Liver (tissue), 9 donors: ENCODE results near the gene CDH23. TPM values are rescaled to one million over a fixed set of nuclear protein-coding genes. Genes with fewer than 3 reads are reported as not detected.

Experiments used
- DNase-seq: peaks from one replicate; pipeline ENCODE4 v3.0.0-alpha.2; 2017; ENCODE audit warnings: low spot score
- H3K27ac ChIP-seq, 2 donors: one replicate each; pipeline ENCODE4 v1.7.0; 2013; ENCODE audit warnings: inconsistent platforms in 2 of 2, low read length in 2 of 2, control low read depth in 1 of 2, low read depth in 1 of 2, mild to moderate bottlenecking in 1 of 2
- H3K27me3 ChIP-seq, 4 donors: one replicate each; pipeline versions ENCODE4 v1.6.1 to v1.7.0; 2013; ENCODE audit warnings: low read length in 3 of 4, inconsistent platforms in 1 of 4, mild to moderate bottlenecking in 1 of 4, moderate library complexity in 1 of 4; ENCODE audit not compliant: control insufficient read depth in 4 of 4, insufficient read depth in 4 of 4
- H3K36me3 ChIP-seq, 4 donors: one replicate each; pipeline versions ENCODE4 v1.6.1 to v1.7.0; 2013; ENCODE audit warnings: low read length in 3 of 4, mild to moderate bottlenecking in 3 of 4, low read depth in 1 of 4, moderate library complexity in 1 of 4; ENCODE audit not compliant: control insufficient read depth in 4 of 4, insufficient read depth in 3 of 4
- H3K4me1 ChIP-seq, 4 donors: one replicate each; pipeline versions ENCODE4 v1.6.1 to v1.7.0; 2013; ENCODE audit warnings: low read length in 3 of 4, mild to moderate bottlenecking in 3 of 4, moderate library complexity in 1 of 4; ENCODE audit not compliant: control insufficient read depth in 4 of 4, insufficient read depth in 4 of 4
- H3K4me3 ChIP-seq, 3 donors: one replicate each; pipeline versions ENCODE4 v1.6.1 to v1.7.0; 2013; ENCODE audit warnings: low read length in 3 of 3, control low read depth in 1 of 3, low read depth in 1 of 3, mild to moderate bottlenecking in 1 of 3
- H3K9ac ChIP-seq, 2 donors: one replicate each; pipeline ENCODE4 v1.7.0; 2013; ENCODE audit warnings: low read length in 2 of 2, mild to moderate bottlenecking in 2 of 2, moderate library complexity in 2 of 2, control low read depth in 1 of 2, low read depth in 1 of 2
- H3K9me3 ChIP-seq, 4 donors: one replicate each; pipeline versions ENCODE4 v1.6.1 to v1.7.0; 2013; ENCODE audit warnings: low read length in 3 of 4; ENCODE audit not compliant: control insufficient read depth in 4 of 4
- ATF3 ChIP-seq: IDR thresholded peaks from 2 replicates; pipeline ENCODE4 v1.6.1; 2016; ENCODE audit warnings: antibody characterized with exemption
- FOXA1 ChIP-seq: IDR thresholded peaks from 2 replicates; pipeline ENCODE4 v1.6.1; 2016; ENCODE audit warnings: antibody characterized with exemption
- FOXA2 ChIP-seq: IDR thresholded peaks from 2 replicates; pipeline ENCODE4 v1.6.1; 2016; ENCODE audit warnings: antibody characterized with exemption
- GABPA ChIP-seq, 2 donors: IDR thresholded peaks in 1 of 2; conservative IDR thresholded peaks in 1 of 2; 2 replicates each; pipeline ENCODE4 v1.6.1; 2016; ENCODE audit warnings: antibody characterized with exemption in 2 of 2, mild to moderate bottlenecking in 1 of 2, moderate library complexity in 1 of 2
- HNF4A ChIP-seq, 2 donors: conservative IDR thresholded peaks; 2 replicates each; pipeline ENCODE4 v1.6.1; 2016; ENCODE audit warnings: antibody characterized with exemption in 2 of 2, mild to moderate bottlenecking in 2 of 2
- NR2F2 ChIP-seq: IDR thresholded peaks from 2 replicates; pipeline ENCODE4 v1.6.1; 2016; ENCODE audit warnings: antibody characterized with exemption
- RAD21 ChIP-seq, 2 donors: IDR thresholded peaks; 2 replicates each; pipeline ENCODE4 v1.6.1; 2016; ENCODE audit warnings: antibody characterized with exemption in 2 of 2, mild to moderate bottlenecking in 2 of 2
- RXRA ChIP-seq, 2 donors: IDR thresholded peaks; 2 replicates each; pipeline ENCODE4 v1.6.1; 2017 to 2018; ENCODE audit warnings: antibody characterized with exemption in 2 of 2, mild to moderate bottlenecking in 1 of 2
- SP1 ChIP-seq: IDR thresholded peaks from 2 replicates; pipeline ENCODE4 v1.6.1; 2018; ENCODE audit warnings: antibody characterized with exemption, mild to moderate bottlenecking
- TAF1 ChIP-seq: conservative IDR thresholded peaks from 2 replicates; pipeline ENCODE4 v1.6.1; 2016; ENCODE audit warnings: antibody characterized with exemption, mild to moderate bottlenecking
- YY1 ChIP-seq: IDR thresholded peaks from 2 replicates; pipeline ENCODE4 v1.6.1; 2016; ENCODE audit warnings: antibody characterized with exemption, mild to moderate bottlenecking
- WGBS: extraction: QIAGEN DNeasy Blood & Tissue Kit; methylation state at CpG from one replicate; pipeline ENCODE4 v1.1.7; 2013; 5-methylcytosine and 5-hydroxymethylcytosine counted together
- polyA plus RNA-seq, 2 donors: library from polyadenylated mRNA; stranded (reverse) in 1 of 2; unstranded in 1 of 2; fragments of 200-250 nt in 1 of 2; fragments of >200 nt in 1 of 2; fragmentation: Nextera tagmentation in 1 of 2; extraction: Ambion mirVana in 1 of 2; gene quantifications; one replicate each; pipeline versions ENCODE4 v1.2.1 to v1.2.3, GENCODE V29; 2013 to 2015
- total RNA-seq, 2 donors: library from RNA; depleted of rRNA; stranded (reverse); fragments of >200 nt; gene quantifications; one replicate each; pipeline ENCODE4 v1.2.3, GENCODE V29; 2014
- TF ChIP-seq, protein P1 (sequence below): IDR thresholded peaks from 2 replicates; pipeline ENCODE4 v1.6.1; 2016; ENCODE audit warnings: antibody characterized with exemption
- TF ChIP-seq, protein P2 (sequence below): IDR thresholded peaks from 2 replicates; pipeline ENCODE4 v1.6.1; 2016; ENCODE audit warnings: antibody characterized with exemption, mild to moderate bottlenecking
- donor health status: healthy.
- donor health status: healthy.
- donor health status: healthy.
- donor health status: healthy.
- donor health status: healthy.

The CDH23 gene
- total and polyA plus RNA-seq, 4 donors, result 1.5 to 4.7 (median 3.4) TPM

- Histone ChIP-seq H3K27ac (no peak overlapping the region), H3K27me3 (no peaks in the 10 kb centered on the region), H3K36me3 (no peaks in the 10 kb centered on the region), H3K4me3 (no peak overlapping the region), H3K9me3 (no peaks in the 10 kb centered on the region), H3K9ac (no peak overlapping the region), H3K4me1 (peaks cover 0 to 4% (median 0%) of the 10 kb centered on the region in 4 donors)
- DNase-seq, result no peak
- WGBS, result 53% methylated on average over 9 of the region's 9 CpGs
- TF ChIP-seq FOXA2 (no peak), FOXA1 (no peak), RAD21 (IDR thresholded peaks at IDR 0.05) (no peak), NR2F2 (peak; percentile 29)
- TF ChIP-seq, protein P1, sequence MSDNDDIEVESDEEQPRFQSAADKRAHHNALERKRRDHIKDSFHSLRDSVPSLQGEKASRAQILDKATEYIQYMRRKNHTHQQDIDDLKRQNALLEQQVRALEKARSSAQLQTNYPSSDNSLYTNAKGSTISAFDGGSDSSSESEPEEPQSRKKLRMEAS, result no peak
- TF ChIP-seq, protein P2, sequence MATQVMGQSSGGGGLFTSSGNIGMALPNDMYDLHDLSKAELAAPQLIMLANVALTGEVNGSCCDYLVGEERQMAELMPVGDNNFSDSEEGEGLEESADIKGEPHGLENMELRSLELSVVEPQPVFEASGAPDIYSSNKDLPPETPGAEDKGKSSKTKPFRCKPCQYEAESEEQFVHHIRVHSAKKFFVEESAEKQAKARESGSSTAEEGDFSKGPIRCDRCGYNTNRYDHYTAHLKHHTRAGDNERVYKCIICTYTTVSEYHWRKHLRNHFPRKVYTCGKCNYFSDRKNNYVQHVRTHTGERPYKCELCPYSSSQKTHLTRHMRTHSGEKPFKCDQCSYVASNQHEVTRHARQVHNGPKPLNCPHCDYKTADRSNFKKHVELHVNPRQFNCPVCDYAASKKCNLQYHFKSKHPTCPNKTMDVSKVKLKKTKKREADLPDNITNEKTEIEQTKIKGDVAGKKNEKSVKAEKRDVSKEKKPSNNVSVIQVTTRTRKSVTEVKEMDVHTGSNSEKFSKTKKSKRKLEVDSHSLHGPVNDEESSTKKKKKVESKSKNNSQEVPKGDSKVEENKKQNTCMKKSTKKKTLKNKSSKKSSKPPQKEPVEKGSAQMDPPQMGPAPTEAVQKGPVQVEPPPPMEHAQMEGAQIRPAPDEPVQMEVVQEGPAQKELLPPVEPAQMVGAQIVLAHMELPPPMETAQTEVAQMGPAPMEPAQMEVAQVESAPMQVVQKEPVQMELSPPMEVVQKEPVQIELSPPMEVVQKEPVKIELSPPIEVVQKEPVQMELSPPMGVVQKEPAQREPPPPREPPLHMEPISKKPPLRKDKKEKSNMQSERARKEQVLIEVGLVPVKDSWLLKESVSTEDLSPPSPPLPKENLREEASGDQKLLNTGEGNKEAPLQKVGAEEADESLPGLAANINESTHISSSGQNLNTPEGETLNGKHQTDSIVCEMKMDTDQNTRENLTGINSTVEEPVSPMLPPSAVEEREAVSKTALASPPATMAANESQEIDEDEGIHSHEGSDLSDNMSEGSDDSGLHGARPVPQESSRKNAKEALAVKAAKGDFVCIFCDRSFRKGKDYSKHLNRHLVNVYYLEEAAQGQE, result no peak
Observed at GRCh38 chr10:71740069-71740653, 343.4 kb downstream of the CDH23 start.

DNA sequence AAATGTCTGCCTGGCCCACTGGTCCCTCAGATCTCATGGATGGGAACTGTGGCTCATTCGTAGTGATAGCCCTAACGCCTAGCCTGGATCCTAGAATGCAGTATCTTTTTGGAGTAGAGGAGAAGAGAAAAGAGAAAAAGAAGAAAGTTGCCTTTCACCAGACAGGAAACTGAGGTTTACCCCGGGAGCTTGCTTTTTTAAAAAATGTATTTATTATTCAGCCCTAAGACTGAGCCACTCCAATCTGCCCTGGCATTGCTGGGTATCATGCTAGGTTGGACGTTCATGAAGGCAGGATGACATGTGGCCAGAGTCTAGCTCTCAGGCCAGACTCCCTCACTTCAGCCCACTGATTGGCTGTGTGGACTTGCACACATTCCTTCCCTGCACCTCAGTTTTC, 344.3 kb downstream of the CDH23 start:
- DNase-seq, result no peak
- Histone ChIP-seq H3K9ac (no peak overlapping the region), H3K9me3 (no peaks in the 10 kb centered on the region), H3K27ac (no peak overlapping the region), H3K36me3 (no peaks in the 10 kb centered on the region), H3K4me1 (peaks cover 0 to 8% (median 0%) of the 10 kb centered on the region in 4 donors), H3K27me3 (no peaks in the 10 kb centered on the region), H3K4me3 (no peak overlapping the region)
- no peak for TF ChIP-seq ATF3
- TF ChIP-seq, protein P2, result no peak
- TF ChIP-seq TAF1, result no peak
- TF ChIP-seq, protein P1, result no peak
- no peak for TF ChIP-seq NR2F2
- TF ChIP-seq RXRA (IDR thresholded peaks at IDR 0.05), result no peak
- TF ChIP-seq YY1, result no peak
- no peak for TF ChIP-seq RAD21 (IDR thresholded peaks at IDR 0.05)
- no peak for TF ChIP-seq SP1
- no peak for TF ChIP-seq HNF4A (conservative IDR thresholded peaks at IDR 0.05)
- no peak for TF ChIP-seq FOXA1
- no peak for TF ChIP-seq FOXA2
- no peak for TF ChIP-seq GABPA (IDR thresholded peaks at IDR 0.05 in 1 of 2, conservative IDR thresholded peaks at IDR 0.05 in 1 of 2)
- 61% methylated on average over 4 of the region's 4 CpGs for WGBS
